Naive B cell (primary cell): ENCODE measurements around the gene CD151. TPM values are rescaled to one million over a fixed set of nuclear protein-coding genes. Genes with fewer than 3 reads are reported as not detected.

ENCODE experiments used
- ATAC-seq, 2 donors: fragments of 150-1000 bp; cut with Tn5 transposase; 2 replicates each; pipeline ENCODE4 v1.10.0; 2021; ENCODE audit warnings: low read depth in 2 of 2, mild to moderate bottlenecking in 2 of 2, moderate library complexity in 2 of 2
- DNase-seq: peaks from one replicate; pipeline ENCODE4 v3.0.0; 2022
- H3K27ac Mint-ChIP-seq, 6 donors: one replicate each; pipeline ENCODE4 v1.8.0; 2020 to 2022; ENCODE audit warnings: mild to moderate bottlenecking in 6 of 6, mixed read lengths in 6 of 6, moderate library complexity in 5 of 6, inconsistent platforms in 2 of 6
- H3K27me3 Mint-ChIP-seq, 3 donors: one replicate each; pipeline ENCODE4 v1.8.0; 2021 to 2022; ENCODE audit warnings: mixed read lengths in 3 of 3, mild to moderate bottlenecking in 1 of 3
- H3K36me3 Mint-ChIP-seq, 2 donors: one replicate each; pipeline ENCODE4 v1.8.0; 2020 to 2022; ENCODE audit warnings: mixed read lengths in 2 of 2, inconsistent platforms in 1 of 2, mild to moderate bottlenecking in 1 of 2
- H3K4me1 Mint-ChIP-seq, 3 donors: one replicate each; pipeline ENCODE4 v1.8.0; 2020 to 2022; ENCODE audit warnings: mixed read lengths in 3 of 3, inconsistent platforms in 1 of 3, mild to moderate bottlenecking in 1 of 3, moderate library complexity in 1 of 3
- H3K4me3 Mint-ChIP-seq, 8 donors: one replicate each; pipeline ENCODE4 v1.8.0; 2020 to 2022; ENCODE audit warnings: mild to moderate bottlenecking in 8 of 8, mixed read lengths in 8 of 8, moderate library complexity in 8 of 8, inconsistent platforms in 2 of 8
- H3K9me3 Mint-ChIP-seq, 7 donors: one replicate each; pipeline ENCODE4 v1.8.0; 2020 to 2022; ENCODE audit warnings: mixed read lengths in 7 of 7, mild to moderate bottlenecking in 5 of 7, inconsistent platforms in 2 of 7, moderate library complexity in 1 of 7
- polyA plus RNA-seq, 6 donors: library from polyadenylated mRNA; unstranded; fragments of 300-500 nt; fragmentation: Illumina TruSeq; gene quantifications; one replicate each; pipeline ENCODE4 v1.2.3, GENCODE V29; 2021; ENCODE audit warnings: low read depth in 6 of 6

Gene CD151
- polyA plus RNA-seq, 6 donors from 2014 or later: 1.2 to 5.8 (median 3.2) TPM

GRCh38 chr11:869399-870126 is 36.8 kb downstream of the CD151 start:
- DNase-seq: no peak
- H3K27me3 Mint-ChIP-seq: no peaks in the 10 kb centered on the region
- H3K27ac Mint-ChIP-seq: no peak overlapping the region
- H3K4me1 Mint-ChIP-seq: peaks cover 0 to 8% (median 4%) of the 10 kb centered on the region in 3 donors
- peaks cover 0 to 7% of the 10 kb centered on the region in 2 donors for H3K36me3 Mint-ChIP-seq
- ATAC-seq: no peak
- no peaks in the 10 kb centered on the region for H3K9me3 Mint-ChIP-seq
- no peak overlapping the region for H3K4me3 Mint-ChIP-seq

- no peaks in the 10 kb centered on the region for H3K27me3 Mint-ChIP-seq
- no peak overlapping the region for H3K4me3 Mint-ChIP-seq
Observed at GRCh38 chr11:870127-870413, 37.3 kb downstream of the CD151 start.

GRCh38 chr11:870418-870817 is 37.7 kb downstream of the CD151 start:
- ATAC-seq (no peak), DNase-seq (no peak)
- Mint-ChIP-seq H3K36me3 (peaks cover 0 to 9% of the 10 kb centered on the region in 2 donors), H3K27me3 (no peaks in the 10 kb centered on the region), H3K4me1 (peaks cover 0 to 8% (median 5%) of the 10 kb centered on the region in 3 donors), H3K4me3 (no peak overlapping the region), H3K27ac (no peak overlapping the region), H3K9me3 (no peaks in the 10 kb centered on the region)

More at GRCh38 chr11:870127-870413, 37.3 kb downstream of the CD151 start:
- H3K36me3 Mint-ChIP-seq: peaks cover 0 to 7% of the 10 kb centered on the region in 2 donors
- DNase-seq: no peak
- ATAC-seq: no peak
- no peak overlapping the region for H3K27ac Mint-ChIP-seq
- H3K4me1 Mint-ChIP-seq: peaks cover 0 to 8% (median 4%) of the 10 kb centered on the region in 3 donors
- H3K9me3 Mint-ChIP-seq: no peaks in the 10 kb centered on the region

GRCh38 chr11:871472-871871 is 38.7 kb downstream of the CD151 start:
- Mint-ChIP-seq H3K36me3 (peaks cover 0 to 16% of the 10 kb centered on the region in 2 donors), H3K27me3 (no peaks in the 10 kb centered on the region), H3K4me1 (peaks cover 0 to 12% (median 8%) of the 10 kb centered on the region in 3 donors), H3K9me3 (no peaks in the 10 kb centered on the region), H3K27ac (no peak overlapping the region), H3K4me3 (no peak overlapping the region)
- ATAC-seq (no peak), DNase-seq (no peak)

GRCh38 chr11:872799-873198 is 40.0 kb downstream of the CD151 start:
- no peak for ATAC-seq
- Mint-ChIP-seq H3K4me3 (no peak overlapping the region), H3K36me3 (peaks cover 0 to 16% of the 10 kb centered on the region in 2 donors), H3K27me3 (no peaks in the 10 kb centered on the region), H3K27ac (no peak overlapping the region), H3K4me1 (peaks cover 0 to 12% (median 8%) of the 10 kb centered on the region in 3 donors), H3K9me3 (peaks cover 0 to 1% (median 0%) of the 10 kb centered on the region in 7 donors)
- DNase-seq: no peak

- Mint-ChIP-seq H3K4me3 (no peak overlapping the region), H3K4me1 (peaks cover 0 to 12% (median 8%) of the 10 kb centered on the region in 3 donors), H3K9me3 (peaks cover 0 to 1% (median 0%) of the 10 kb centered on the region in 7 donors), H3K27me3 (no peaks in the 10 kb centered on the region), H3K27ac (peak overlapping the region in 1 of 6 donors; percentile 9), H3K36me3 (peaks cover 0 to 16% of the 10 kb centered on the region in 2 donors)
- DNase-seq: no peak
- ATAC-seq: no peak
Observed at GRCh38 chr11:873706-874105, 41.0 kb downstream of the CD151 start.

- Mint-ChIP-seq H3K4me1 (peaks cover 0 to 16% (median 8%) of the 10 kb centered on the region in 3 donors), H3K36me3 (peaks cover 0 to 16% of the 10 kb centered on the region in 2 donors), H3K27ac (peak overlapping the region in 1 of 6 donors; percentile 85), H3K9me3 (peaks cover 0 to 1% (median 0%) of the 10 kb centered on the region in 7 donors), H3K27me3 (no peaks in the 10 kb centered on the region), H3K4me3 (no peak overlapping the region)
- no peak for ATAC-seq
- no peak for DNase-seq
Observed at GRCh38 chr11:875203-875602, 42.5 kb downstream of the CD151 start.

GRCh38 chr11:875769-876301 is 43.1 kb downstream of the CD151 start:
- Mint-ChIP-seq H3K27ac (peak overlapping the region in 1 of 6 donors; percentile 85), H3K36me3 (peaks cover 0 to 16% of the 10 kb centered on the region in 2 donors), H3K4me1 (peaks cover 0 to 16% (median 8%) of the 10 kb centered on the region in 3 donors), H3K9me3 (peaks cover 0 to 1% (median 0%) of the 10 kb centered on the region in 7 donors), H3K27me3 (no peaks in the 10 kb centered on the region), H3K4me3 (peak overlapping the region in 1 of 8 donors; percentile 76)
- DNase-seq (no peak), ATAC-seq (no peak)

- Mint-ChIP-seq H3K27ac (no peak overlapping the region), H3K36me3 (peaks cover 0 to 16% of the 10 kb centered on the region in 2 donors), H3K4me1 (peaks cover 0 to 16% (median 8%) of the 10 kb centered on the region in 3 donors), H3K27me3 (no peaks in the 10 kb centered on the region), H3K9me3 (peaks cover 0 to 1% (median 0%) of the 10 kb centered on the region in 7 donors), H3K4me3 (no peak overlapping the region)
- DNase-seq (no peak), ATAC-seq (no peak)
Observed at GRCh38 chr11:876545-876944, 43.8 kb downstream of the CD151 start.

GRCh38 chr11:877565-877964 is 44.8 kb downstream of the CD151 start:
- Mint-ChIP-seq H3K4me3 (no peak overlapping the region), H3K27ac (no peak overlapping the region), H3K36me3 (peaks cover 5 to 22% of the 10 kb centered on the region in 2 donors), H3K9me3 (peaks cover 0 to 1% (median 0%) of the 10 kb centered on the region in 7 donors), H3K4me1 (peaks cover 0 to 16% (median 8%) of the 10 kb centered on the region in 3 donors), H3K27me3 (no peaks in the 10 kb centered on the region)
- DNase-seq (no peak), ATAC-seq (peak in 1 of 2 donors; percentile 13)

GRCh38 chr11:880447-880846 is 47.7 kb downstream of the CD151 start:
- peaks cover 0 to 1% (median 0%) of the 10 kb centered on the region in 7 donors for H3K9me3 Mint-ChIP-seq
- peaks cover 0 to 10% (median 0%) of the 10 kb centered on the region in 3 donors for H3K4me1 Mint-ChIP-seq
- peak overlapping the region in 1 of 6 donors; percentile 36 for H3K27ac Mint-ChIP-seq
- DNase-seq (no peak), ATAC-seq (no peak)
- H3K4me3 Mint-ChIP-seq: no peak overlapping the region
- no peaks in the 10 kb centered on the region for H3K27me3 Mint-ChIP-seq
- H3K36me3 Mint-ChIP-seq: peaks cover 6 to 15% of the 10 kb centered on the region in 2 donors

GRCh38 chr11:882596-882995 is 49.8 kb downstream of the CD151 start:
- no peak for ATAC-seq
- peak overlapping the region in 2 of 6 donors; percentile 19 to 26 for H3K27ac Mint-ChIP-seq

GRCh38 chr11:883527-883926 is 50.8 kb downstream of the CD151 start:
- Mint-ChIP-seq H3K36me3 (peaks cover 6 to 16% of the 10 kb centered on the region in 2 donors), H3K27me3 (no peaks in the 10 kb centered on the region), H3K4me1 (peaks cover 0 to 7% (median 7%) of the 10 kb centered on the region in 3 donors), H3K27ac (no peak overlapping the region), H3K4me3 (no peak overlapping the region), H3K9me3 (no peaks in the 10 kb centered on the region)
- no peak for DNase-seq
- no peak for ATAC-seq

More at GRCh38 chr11:882596-882995, 49.8 kb downstream of the CD151 start:
- Mint-ChIP-seq H3K4me3 (no peak overlapping the region), H3K36me3 (peaks cover 6 to 15% of the 10 kb centered on the region in 2 donors), H3K27me3 (no peaks in the 10 kb centered on the region), H3K4me1 (peaks cover 0 to 7% (median 7%) of the 10 kb centered on the region in 3 donors), H3K9me3 (no peaks in the 10 kb centered on the region)
- DNase-seq: no peak

- Mint-ChIP-seq H3K27me3 (no peaks in the 10 kb centered on the region), H3K4me1 (peaks cover 0 to 8% (median 7%) of the 10 kb centered on the region in 3 donors), H3K36me3 (peaks cover 6 to 16% of the 10 kb centered on the region in 2 donors), H3K9me3 (no peaks in the 10 kb centered on the region), H3K4me3 (no peak overlapping the region), H3K27ac (no peak overlapping the region)
- no peak for ATAC-seq
- DNase-seq: no peak
Observed at GRCh38 chr11:884578-885070, 51.9 kb downstream of the CD151 start.
